NOMO-1 (cell line): ENCODE results near the gene ZNF385B.
"Not testable (repeated sequence)": the region's sequence is repeated elsewhere in the genome, so short reads cannot be mapped to it uniquely, and the experiment has no call there.

Source experiments
- DNase-seq, 2 experiments: peaks; one replicate each; lab custom pipeline; 2025; ENCODE audit not compliant: unreplicated experiment in 2 of 2; lab: John Stamatoyannopoulos, UW

Gene ZNF385B

DNA sequence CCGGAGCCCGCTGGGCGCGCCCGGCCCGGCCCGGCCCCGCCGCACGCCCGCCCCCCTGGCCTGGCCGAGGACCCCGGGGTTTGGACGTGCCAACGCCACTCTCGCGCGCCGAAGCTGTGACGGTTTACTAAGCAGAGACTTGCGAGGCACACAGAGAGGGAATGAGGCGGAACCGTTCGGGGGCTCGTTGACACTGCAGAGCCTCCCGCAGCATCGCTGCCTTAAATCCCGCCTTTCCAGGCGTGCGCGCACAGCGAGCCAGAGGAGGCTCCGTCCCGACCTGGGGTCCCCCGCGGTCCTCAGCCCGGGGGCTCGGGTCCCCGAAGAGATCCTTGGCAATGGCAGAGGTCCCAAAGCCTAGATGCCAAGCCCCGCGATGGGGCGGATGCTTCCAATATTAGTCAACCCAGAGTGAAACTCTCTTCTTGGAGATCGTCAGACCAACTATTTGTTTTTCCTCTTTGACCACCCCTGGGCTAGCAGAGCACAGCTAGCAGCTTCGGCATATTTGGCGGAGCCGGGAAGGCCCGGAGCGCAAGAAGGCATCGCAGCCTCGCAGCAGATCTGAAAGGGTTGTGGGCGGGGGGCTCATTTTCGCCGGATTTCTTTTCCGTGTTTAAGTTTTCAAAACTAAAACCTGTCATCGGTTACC is at the start of gene ZNF385B:
Gene ZNF385B, minus strand, starts transcription at position 197 of the 652 bp plus-strand sequence.
- DNase-seq, result no peak

DNA sequence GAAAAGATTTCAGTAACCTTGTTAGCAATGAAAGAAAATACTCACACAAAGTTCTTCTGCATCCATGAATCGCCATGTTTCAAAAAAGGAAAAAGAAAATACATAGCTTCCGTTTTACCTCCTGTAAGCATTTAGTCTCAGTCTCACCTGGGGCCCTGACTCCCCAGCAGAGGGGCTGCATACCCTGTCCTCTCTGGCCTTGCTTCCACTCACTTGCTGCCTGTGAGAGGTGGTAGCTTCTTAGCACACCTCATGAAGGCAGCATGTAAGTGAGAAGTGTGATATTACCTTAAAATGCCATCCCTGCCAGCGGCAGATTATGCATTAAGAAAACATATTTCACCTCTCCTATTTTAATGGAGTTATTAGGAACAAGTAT is 49.3 kb upstream of the ZNF385B start:
- no peak for DNase-seq

DNA sequence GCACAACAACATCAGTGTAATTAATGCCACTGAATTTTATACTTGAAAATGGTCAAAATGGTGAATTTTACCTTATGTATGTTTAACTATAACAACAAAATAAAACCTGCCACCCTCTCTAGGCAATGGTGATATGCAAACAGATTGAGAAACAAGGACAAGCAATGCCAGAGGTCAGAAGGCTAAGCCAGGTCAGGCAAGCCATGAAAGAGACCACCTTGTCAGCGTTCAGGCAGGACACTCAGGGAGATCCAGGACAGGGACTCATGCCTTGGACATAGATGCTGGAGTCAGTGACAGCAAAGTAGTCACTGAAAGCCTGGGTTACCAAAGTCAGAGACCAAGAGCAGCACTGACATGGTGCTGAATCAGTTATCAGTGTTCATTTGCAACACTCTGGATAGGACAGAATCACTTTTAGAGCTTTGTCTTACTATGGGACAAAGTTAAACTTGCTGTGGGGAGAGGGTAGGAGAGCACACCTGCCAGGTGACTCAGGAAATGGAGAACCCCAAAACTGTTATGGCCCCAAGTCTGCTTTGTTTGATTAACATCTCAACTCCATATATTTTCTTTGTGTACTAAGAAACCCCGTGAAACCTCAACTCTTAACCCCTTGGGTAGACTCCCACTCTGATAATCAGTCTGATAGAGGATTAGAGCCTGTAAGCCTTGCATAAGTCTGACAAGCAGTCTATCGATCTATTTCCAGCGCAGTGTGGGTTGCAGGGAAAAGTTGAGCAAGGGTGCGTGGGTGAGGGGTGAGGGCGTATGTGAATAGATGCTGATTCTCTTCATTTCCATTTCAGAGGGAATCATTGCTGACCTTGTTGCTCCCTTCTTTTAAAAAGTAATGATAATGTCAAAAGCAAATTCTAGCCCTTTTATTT is 48.7 kb upstream of the ZNF385B start:
- no peak for DNase-seq

DNA sequence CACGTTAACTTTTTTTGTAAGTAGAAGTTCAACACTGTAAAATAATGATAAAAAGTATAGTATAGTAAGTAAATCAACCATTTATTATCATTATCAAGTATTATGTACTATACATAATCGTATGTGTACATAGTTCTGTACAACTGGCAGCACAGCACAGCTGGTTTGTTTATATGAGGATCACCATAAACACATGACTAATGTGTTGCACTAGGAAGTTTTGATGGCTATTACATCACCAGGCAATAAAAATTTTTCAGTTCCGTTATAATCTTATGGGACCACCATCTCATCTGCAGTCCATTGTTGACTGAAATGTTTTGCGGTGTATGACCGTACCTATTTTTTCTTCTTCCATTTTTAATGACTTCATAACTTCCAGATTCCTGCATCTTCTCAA is 39.2 kb upstream of the ZNF385B start:
- DNase-seq, result no peak

DNA sequence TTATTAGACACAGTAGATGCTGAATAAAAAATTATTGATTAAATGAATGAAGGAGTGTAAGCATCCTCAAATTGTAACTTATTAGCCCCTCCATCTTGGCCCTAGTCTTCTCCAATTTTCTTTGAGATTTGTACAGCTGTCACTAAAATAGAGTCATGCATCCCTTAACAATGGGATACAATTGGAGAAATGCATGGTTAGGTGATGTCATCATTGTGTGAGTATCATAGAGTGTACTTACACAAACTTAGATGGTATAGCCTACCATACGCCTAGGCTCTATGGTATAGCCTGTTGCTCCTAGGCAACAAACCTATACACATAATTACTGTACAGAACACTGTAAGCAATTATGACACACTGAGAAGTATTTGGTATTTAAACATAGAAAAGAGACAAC is 38.3 kb upstream of the ZNF385B start:
- no peak for DNase-seq

DNA sequence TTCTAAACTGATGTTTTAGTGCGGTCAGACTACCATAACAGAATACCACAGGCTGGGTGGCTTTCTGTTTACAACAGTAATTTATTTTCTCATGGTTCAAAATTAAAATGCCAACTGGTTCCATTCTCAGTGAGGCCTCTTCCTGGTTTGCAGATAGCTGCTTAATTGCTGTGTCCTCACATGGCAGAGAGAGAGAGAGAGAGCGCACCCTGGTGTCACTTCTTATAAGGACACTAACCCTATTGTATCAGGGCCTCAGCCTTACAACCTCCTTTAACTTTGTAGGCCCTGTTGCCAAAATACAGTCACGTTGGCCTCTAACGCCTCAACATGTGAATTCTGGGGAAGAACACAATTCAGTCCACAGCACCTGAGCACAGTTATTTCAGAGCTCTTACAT is 37.5 kb upstream of the ZNF385B start:
- DNase-seq, result peak in 1 of 2 experiments; percentile 25

DNA sequence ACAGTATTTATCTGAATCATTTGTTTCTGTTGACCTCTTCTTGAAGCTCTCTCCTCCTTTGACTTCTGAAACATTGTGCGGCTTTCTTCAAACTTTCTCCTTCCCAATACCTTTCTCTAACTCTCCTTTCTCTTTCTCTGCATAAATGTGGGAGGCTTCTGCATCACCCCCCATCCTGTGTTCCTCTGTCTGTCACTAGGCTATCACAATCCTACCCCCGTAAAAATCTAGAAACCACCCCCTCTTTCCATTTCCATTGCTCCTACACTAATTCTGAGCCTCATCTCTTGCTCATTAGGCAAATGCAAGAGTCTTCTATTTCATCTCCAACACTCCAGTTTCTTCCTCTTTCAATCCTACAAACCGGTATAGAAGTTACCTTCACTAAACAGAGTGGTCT is 32.2 kb upstream of the ZNF385B start:
- DNase-seq, result no peak

DNA sequence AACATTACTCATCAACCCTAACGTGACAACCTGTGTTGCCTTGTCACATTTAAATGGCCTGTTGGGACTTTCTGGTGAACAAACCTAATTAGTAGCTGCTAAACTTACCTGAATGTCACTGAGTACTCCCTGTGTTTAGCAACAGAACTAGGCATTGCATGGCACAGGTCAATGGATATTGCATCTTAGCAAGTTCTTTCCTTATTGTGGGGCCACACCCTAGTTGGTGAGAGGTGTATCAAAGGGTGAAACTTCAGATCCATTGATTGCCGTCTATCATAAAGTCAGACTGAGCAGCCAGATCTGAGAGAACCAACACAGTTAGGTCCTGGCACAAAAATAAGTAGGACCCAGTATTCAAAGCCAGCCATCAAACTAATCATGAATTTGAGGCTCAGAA is 29.8 kb upstream of the ZNF385B start:
- DNase-seq, result no peak

DNA sequence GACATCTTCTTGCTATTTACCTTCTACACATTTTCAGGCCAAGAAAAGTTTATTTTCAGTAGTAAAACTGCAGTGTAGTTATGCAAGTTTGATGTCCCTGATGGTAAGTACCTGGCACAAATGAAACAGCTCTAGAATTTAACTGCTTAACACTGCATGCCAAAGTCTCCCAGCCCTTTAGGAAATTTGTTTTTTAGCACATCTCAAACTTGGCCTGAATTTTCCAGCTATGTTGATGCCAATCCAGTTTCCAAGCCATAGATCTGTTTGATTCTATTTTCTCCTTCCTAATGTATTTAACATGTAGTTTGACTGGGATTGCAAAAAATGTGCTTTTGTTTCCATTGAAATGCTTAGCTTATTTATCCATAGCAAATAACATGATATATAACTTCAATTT is 29.3 kb upstream of the ZNF385B start:
- no peak for DNase-seq

DNA sequence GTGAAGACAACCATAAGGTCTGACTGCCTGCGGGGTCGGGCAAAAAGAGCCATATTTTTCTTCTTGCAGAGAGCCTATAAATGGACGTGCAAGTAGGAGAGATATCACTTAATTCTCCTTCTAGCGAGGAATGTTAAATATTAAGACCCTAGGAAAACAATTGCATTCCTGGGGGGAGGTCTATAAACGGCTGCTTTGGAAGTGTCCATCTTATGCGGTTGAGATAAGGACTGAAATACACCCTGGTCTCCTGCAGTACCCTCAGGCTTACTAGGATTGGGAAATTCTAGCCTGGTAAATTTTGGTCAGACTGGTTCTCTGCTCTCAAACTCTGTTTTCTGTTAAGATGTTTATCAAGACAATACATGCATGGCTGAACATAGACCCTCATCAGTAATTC is 27.2 kb upstream of the ZNF385B start:
- not testable (repeated sequence) for DNase-seq

DNA sequence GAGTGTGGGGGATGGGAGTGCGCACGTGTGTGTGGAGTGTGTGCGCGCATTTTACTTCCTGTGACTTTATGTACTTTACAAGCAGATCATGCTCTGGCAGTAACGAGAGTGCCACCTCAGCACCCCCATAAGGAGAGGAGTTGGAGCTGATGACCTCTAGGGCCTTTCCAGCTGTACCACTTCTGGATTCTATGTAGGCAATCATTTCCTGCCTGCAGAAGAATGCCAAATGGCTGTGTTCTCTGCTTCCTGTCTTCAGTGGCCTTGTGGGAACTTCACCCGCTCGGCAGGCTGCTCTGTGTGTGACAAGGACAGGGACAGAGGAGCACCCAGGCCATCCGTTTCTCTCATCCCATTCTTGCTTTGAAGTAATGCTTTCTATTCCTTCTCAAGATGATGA is 22.8 kb upstream of the ZNF385B start:
- DNase-seq, result no peak

DNA sequence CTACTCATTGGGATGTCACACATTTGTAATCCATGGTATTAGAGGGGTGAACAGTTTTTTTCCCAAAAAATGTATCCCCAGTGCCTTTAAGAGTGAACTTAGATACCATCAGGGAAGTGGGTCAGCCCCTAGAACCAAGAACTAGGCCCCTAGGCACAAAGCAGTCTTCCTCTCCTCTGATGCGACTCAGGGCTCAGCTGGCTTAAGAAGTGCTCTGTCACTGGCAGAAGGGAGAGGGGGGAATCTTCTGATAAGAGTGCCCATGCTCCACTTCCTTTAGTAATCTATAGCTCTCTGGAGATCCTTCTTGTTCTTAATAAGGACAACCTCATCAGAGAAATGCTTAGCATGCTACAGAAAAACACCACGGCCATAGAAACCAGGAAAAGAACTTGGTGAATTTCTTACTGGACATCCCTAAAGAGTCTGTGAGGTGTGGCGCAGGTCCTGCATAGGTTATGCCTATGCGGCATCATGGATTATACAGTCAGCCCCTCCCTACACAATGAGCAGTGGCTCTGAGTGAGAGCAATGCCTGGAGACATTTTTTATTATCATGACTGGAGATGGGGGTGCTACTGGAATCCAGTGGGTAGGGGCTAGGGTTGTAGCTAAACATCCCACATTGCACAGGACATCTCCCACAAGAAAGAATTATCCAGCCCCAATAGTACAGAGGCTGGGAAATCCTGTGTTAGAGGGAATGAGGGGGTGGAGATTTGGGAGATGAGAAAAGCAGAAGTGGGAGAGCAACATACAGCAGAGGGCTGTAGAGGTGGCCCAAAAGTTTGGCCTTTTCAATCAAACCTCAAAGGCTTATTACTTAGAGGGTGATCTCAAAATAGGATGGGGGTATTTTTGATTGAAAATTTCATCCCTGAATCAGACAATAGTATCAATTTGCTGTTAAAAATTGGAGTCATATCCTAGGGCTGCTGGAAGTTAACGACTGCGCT is 21.7 kb upstream of the ZNF385B start:
- DNase-seq, result no peak

DNA sequence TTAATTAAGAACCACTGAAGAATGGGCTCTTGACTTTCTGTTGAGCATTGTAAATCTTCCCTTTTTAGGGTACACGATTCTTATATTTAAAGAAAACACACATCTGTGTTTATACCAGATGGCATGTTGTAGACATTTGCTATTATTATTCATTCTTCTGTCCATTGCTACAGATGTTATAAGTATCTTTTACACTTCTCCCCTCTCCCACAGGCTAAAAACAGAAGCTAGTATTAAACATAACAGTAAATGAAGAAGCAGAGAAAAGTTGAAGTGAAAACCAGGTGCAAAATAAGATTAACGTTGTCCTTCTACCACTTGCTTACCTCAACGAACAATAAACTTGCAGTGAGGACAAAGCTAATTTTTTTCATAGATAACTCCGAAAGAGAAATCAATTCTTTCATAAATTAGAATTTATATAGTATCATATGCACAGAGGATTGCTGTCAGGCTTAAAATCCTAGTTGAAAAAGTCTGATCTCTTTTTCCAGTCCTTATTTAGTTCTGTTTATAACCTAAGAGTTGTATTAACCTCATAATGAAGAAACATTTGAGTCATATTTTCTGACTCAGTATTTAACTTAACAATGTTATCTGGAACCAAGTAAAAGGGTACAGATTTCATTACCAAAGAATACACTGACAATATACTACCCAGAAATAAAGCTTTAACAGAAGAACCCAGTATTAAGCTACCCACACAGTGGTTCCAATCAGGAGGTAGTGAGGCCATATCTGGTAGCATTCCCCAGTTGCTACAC is 16.4 kb upstream of the ZNF385B start:
- no peak for DNase-seq

DNA sequence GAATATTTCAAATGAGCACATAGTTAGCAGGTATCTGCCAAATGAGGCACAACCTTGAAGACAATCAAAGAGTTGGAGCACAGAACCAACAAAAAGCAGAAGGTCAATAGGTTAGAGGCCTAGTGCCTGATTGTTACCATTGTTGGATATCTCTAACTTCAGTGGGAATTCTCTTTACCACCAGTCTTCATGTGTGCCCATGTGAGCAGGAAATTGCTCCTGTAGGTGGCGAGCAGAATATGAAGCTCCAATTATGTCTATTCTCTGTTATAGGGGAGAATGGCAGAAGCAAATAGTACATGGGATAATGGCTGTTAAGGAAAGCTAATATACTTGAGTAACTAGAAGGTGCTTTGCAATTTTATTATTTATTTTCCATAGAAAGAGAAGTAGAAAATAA is 14.9 kb upstream of the ZNF385B start:
- DNase-seq, result no peak

DNA sequence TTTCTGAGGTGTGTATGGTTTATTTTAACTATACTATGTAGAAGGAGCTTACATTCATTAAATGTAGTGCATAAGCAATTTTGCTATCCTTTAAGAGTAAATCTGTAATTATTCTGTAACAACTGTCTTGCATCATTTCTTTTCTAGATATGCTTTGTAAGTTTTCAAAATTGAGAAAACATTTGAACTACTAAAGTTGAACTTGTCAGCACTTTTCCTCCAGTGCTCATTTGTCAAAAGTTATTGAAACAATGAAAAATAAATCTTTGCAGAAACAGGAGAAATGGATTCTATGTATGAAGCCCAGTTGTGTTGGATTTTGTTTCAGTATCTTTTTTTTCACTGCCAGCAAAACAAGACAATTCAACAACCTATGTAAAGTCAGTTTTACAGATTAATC is 14.5 kb upstream of the ZNF385B start:
- DNase-seq, result no peak

DNA sequence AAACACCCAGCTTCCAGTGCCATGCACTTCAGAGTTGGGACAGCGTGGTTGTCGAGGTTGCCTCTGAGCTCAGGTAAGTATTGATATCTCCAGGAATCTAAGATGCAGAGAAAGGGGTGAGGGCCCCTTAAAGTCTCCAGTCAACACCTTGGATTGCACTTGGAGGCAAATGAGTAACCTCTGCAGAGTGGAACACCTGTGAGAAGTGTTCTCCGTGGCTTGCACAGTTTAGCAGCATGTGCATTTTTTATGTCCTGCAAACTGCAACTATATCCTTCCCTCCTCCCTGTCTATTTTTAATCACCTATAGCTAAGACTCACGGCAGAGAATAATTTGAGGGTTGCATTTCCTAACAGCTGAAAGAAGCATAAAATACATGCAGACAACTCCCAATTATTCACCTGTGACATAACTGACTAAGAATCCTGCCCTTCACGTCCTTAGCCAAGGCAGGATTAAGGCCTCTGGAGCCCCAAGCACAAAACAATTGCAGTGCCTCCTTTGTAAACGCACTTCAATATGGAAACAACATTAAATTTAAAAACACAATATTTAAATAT is 1.6 kb upstream of the ZNF385B start:
- no peak for DNase-seq

DNA sequence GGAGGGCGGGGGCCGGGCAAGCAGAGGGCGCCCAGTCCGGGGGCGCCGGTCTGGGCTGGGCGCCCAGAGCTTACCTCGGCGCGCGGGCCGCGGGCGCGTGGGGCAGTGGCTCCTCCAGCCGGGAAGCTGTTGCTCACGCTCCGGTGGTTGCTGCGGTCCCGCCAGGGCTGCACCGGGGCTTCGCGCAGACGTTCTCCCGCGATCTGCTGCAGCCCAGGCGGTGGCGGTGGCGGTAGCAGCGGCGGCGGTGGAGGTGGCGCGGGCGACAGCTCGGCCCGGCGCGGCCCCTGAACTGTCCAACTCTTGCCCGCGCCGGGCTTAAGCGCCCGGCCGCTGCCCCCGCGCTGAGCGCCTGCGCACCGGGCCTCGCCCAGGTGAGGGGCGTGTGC is 391 bp downstream of the ZNF385B start:
- peak; percentile 0 to 4 for DNase-seq

DNA sequence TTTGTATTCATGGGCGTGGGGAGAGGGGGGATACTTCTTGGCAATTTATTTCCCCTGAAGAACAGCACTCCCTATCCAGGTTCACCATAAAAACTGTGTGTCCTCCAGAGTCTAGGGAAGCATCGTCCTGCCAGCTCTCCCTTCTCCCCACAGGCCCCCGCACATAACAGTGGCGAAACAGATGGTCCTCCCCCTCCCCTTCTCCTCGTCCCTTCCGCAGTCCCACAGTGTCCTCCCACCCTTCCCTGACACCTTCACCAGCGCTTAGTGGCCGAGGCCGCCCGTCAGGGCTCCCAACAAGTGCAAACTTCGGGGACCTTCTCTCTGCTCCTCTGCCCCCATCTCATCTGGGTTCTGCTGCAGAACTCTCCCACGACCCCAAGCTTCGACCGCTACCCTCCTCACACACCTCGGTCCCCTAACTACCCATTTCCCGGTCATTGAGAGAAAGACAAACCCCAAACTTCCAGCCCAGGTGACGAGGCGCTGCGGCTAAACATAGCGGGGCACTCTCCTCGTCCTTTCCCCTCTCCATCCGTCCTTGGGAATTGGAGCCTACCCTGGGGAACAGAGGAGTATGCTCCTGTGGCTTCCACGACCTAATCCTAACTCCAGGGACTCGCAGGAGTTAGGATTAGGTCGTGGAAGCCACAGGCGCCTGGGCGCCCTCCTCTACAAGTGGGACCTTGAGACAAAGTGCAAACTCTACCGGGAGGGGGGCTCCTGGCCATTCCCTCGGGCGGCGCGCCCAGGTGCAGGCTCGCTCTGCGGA is 971 bp downstream of the ZNF385B start:
- no peak for DNase-seq

DNA sequence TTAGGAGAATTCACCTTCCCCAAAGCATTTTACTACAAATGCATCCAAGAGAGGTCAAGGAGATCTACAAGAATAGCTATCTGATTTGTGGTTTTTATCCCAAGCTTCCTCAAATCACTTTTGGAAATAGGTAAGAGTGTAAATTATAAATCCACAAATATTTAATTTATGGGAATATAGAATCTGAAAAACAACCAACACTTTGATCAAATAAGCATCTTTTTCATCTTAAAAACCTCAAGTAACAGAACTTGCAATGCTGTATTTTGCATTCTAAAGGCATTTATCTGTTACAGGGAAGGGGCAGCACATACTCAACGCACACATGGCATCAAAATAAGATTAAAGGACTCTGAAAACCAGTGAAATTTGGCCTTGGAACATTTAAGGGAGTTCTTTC is 1.9 kb downstream of the ZNF385B start:
- no peak for DNase-seq
